Parathyroid adenoma (tissue), 2 donors: ENCODE measurements around the gene BICDL1.

Experiments
- H2AFZ ChIP-seq: fragments of 300-600 bp; sonication (generic); one replicate; pipeline ENCODE4 v1.7.0; 2017; ENCODE audit warnings: antibody characterized with exemption, mild to moderate bottlenecking
- H3K27ac ChIP-seq: fragments of 300-600 bp; sonication (generic); one replicate; pipeline ENCODE4 v1.7.0; 2017
- H3K27me3 ChIP-seq: fragments of 300-600 bp; sonication (generic); one replicate; pipeline ENCODE4 v1.7.0; 2017; ENCODE audit warnings: low read length; ENCODE audit not compliant: control insufficient read depth, insufficient read depth
- H3K36me3 ChIP-seq: fragments of 300-600 bp; sonication (generic); one replicate; pipeline ENCODE4 v1.7.0; 2017; ENCODE audit warnings: low read length; ENCODE audit not compliant: control insufficient read depth, insufficient read depth
- H3K4me1 ChIP-seq: fragments of 300-600 bp; sonication (generic); one replicate; pipeline ENCODE4 v1.7.0; 2017; ENCODE audit warnings: control low read depth
- H3K4me2 ChIP-seq: fragments of 300-600 bp; sonication (generic); one replicate; pipeline ENCODE4 v1.7.0; 2017; ENCODE audit warnings: low read length
- H3K4me3 ChIP-seq: fragments of 300-600 bp; sonication (generic); one replicate; pipeline ENCODE4 v1.7.0; 2017; ENCODE audit warnings: low read depth, low read length
- H3K79me2 ChIP-seq: fragments of 300-600 bp; sonication (generic); one replicate; pipeline ENCODE4 v1.7.0; 2017; ENCODE audit warnings: control low read depth
- H3K9ac ChIP-seq: fragments of 300-600 bp; sonication (generic); one replicate; pipeline ENCODE4 v1.7.0; 2017; ENCODE audit warnings: mild to moderate bottlenecking
- H3K9me3 ChIP-seq: fragments of 300-600 bp; sonication (generic); one replicate; pipeline ENCODE4 v1.7.0; 2017; ENCODE audit warnings: low read length; ENCODE audit not compliant: control insufficient read depth
- CTCF ChIP-seq: fragments of 300-600 bp; sonication (generic); IDR thresholded peaks from one replicate; pipeline ENCODE4 v1.7.0; 2017; ENCODE audit warnings: antibody characterized with exemption, mild to moderate bottlenecking
- donor health status: primary hyperparathyroidism.

BICDL1 gene

GRCh38 chr12:120142231-120142877, 153.3 kb downstream of the BICDL1 start:
- H3K79me2 ChIP-seq, result no peaks in the 10 kb centered on the region
- H3K4me2 ChIP-seq, result no peak overlapping the region
- H3K4me1 ChIP-seq, result no peaks in the 10 kb centered on the region
- no peak for TF ChIP-seq CTCF
- no peak overlapping the region for H3K9ac ChIP-seq
- H3K27ac ChIP-seq, result no peak overlapping the region
- H3K4me3 ChIP-seq, result no peak overlapping the region
- H2AFZ ChIP-seq, result no peak overlapping the region
- H3K9me3 ChIP-seq, result no peaks in the 10 kb centered on the region
- H3K36me3 ChIP-seq, result no peaks in the 10 kb centered on the region
- no peaks in the 10 kb centered on the region for H3K27me3 ChIP-seq
